ENCODE data around the gene SMNDC1. TPM values are rescaled to one million over a fixed set of nuclear protein-coding genes. Genes with fewer than 3 reads are reported as not detected.
"Not testable (repeated sequence)": the region's sequence is repeated elsewhere in the genome, so short reads cannot be mapped to it uniquely, and the experiment has no call there.

Gene SMNDC1
- total RNA-seq, 4 donors from 2014 or later = 10.3 to 15.8 (median 12.8) TPM

- WGBS = 73% methylated on average over 5 of the region's 5 CpGs
- not testable (repeated sequence) for DNase-seq (ENCODE audit: low spot score in 2 of 2); H3K27ac ChIP-seq; H3K4me1 ChIP-seq; H3K4me3 ChIP-seq; H3K9me3 ChIP-seq; H3K27me3 ChIP-seq
- peaks cover 12% of the 10 kb centered on the region for H3K36me3 ChIP-seq
These were observed 56.9 kb downstream of the SMNDC1 start for GRCh38 chr10:110247833-110248232.

- Histone ChIP-seq H3K9me3 (no peaks in the 10 kb centered on the region), H3K4me3 (no peak overlapping the region), H3K36me3 (peaks cover 12% of the 10 kb centered on the region), H3K27me3 (no peaks in the 10 kb centered on the region), H3K4me1 (no peaks in the 10 kb centered on the region), H3K27ac (no peak overlapping the region)
- 93% methylated on average over 3 of the region's 3 CpGs for whole genome bisulfite sequencing
- TF ChIP-seq CTCF (IDR thresholded peaks at IDR 0.05) = no peak
- TF ChIP-seq POLR2AphosphoS5 (IDR thresholded peaks at IDR 0.05) = no peak
- no peak for TF ChIP-seq POLR2A (IDR thresholded peaks at IDR 0.05)
- no peak for TF ChIP-seq EP300 (IDR thresholded peaks at IDR 0.05)
- DNase-seq (ENCODE audit: low spot score in 2 of 2) = no peak
These were observed 60.2 kb downstream of the SMNDC1 start for GRCh38 chr10:110244550-110244949.

- WGBS = 86% methylated on average over 1 of the region's 1 CpG
- H3K27ac ChIP-seq = no peak overlapping the region
- no peak overlapping the region for H3K4me3 ChIP-seq
- H3K4me1 ChIP-seq = no peaks in the 10 kb centered on the region
- TF ChIP-seq CTCF (IDR thresholded peaks at IDR 0.05) (no peak), EP300 (IDR thresholded peaks at IDR 0.05) (no peak), POLR2A (IDR thresholded peaks at IDR 0.05) (no peak), POLR2AphosphoS5 (IDR thresholded peaks at IDR 0.05) (no peak)
- peaks cover 16% of the 10 kb centered on the region for H3K36me3 ChIP-seq
- no peaks in the 10 kb centered on the region for H3K27me3 ChIP-seq
- no peaks in the 10 kb centered on the region for H3K9me3 ChIP-seq
- DNase-seq (ENCODE audit: low spot score in 2 of 2) = no peak
These were observed 62.2 kb downstream of the SMNDC1 start for GRCh38 chr10:110242511-110242910.

- TF ChIP-seq EP300 (IDR thresholded peaks at IDR 0.05) (no peak), POLR2AphosphoS5 (IDR thresholded peaks at IDR 0.05) (no peak), POLR2A (IDR thresholded peaks at IDR 0.05) (no peak), CTCF (IDR thresholded peaks at IDR 0.05) (no peak)
- no peaks in the 10 kb centered on the region for H3K4me1 ChIP-seq
- 87% methylated on average over 2 of the region's 2 CpGs for WGBS
- no peaks in the 10 kb centered on the region for H3K9me3 ChIP-seq
- no peaks in the 10 kb centered on the region for H3K27me3 ChIP-seq
- H3K36me3 ChIP-seq = peaks cover 18% of the 10 kb centered on the region
- no peak for DNase-seq (ENCODE audit: low spot score in 2 of 2)
- no peak overlapping the region for H3K27ac ChIP-seq
- H3K4me3 ChIP-seq = no peak overlapping the region
These were observed 62.9 kb downstream of the SMNDC1 start for GRCh38 chr10:110241841-110242240.

- H3K4me1 ChIP-seq = no peaks in the 10 kb centered on the region
- no peaks in the 10 kb centered on the region for H3K9me3 ChIP-seq
- H3K27ac ChIP-seq = no peak overlapping the region
- H3K27me3 ChIP-seq = no peaks in the 10 kb centered on the region
- TF ChIP-seq POLR2A (IDR thresholded peaks at IDR 0.05) (no peak), CTCF (IDR thresholded peaks at IDR 0.05) (no peak), EP300 (IDR thresholded peaks at IDR 0.05) (no peak), POLR2AphosphoS5 (IDR thresholded peaks at IDR 0.05) (no peak)
- WGBS = 90% methylated on average over 3 of the region's 3 CpGs
- no peak for DNase-seq (ENCODE audit: low spot score in 2 of 2)
- H3K4me3 ChIP-seq = no peak overlapping the region
- H3K36me3 ChIP-seq = peaks cover 16% of the 10 kb centered on the region
These were observed 63.3 kb downstream of the SMNDC1 start for GRCh38 chr10:110241407-110241806.

Other genes with a start within 250 kb of the SMNDC1 start
- 10 to 100 TPM; 64.3 to 77.9 (median 70.9) TPM for gene MXI1, start 97.3 kb downstream of the SMNDC1 start, total RNA-seq
- 10 to 100 TPM in 3 of 4 donors, 1 to 10 TPM in 1; 9.3 to 60.8 (median 31.0) TPM for gene DUSP5, start 193.0 kb upstream of the SMNDC1 start, total RNA-seq

Data from suprapubic skin (tissue), 4 donors.